NCI-H510A treated with DMSO at 0.1 percent for 48 hours (cell line): Measurements from ENCODE around the gene PVALB.

Source experiments
- DNase-seq: peaks from one replicate; lab custom pipeline; 2025; lab: John Stamatoyannopoulos, UW

The PVALB gene

GRCh38 chr22:36816636-36817524 lies at the start of gene PVALB:
PVALB (minus strand) TSS chr22:36817035; CDS start chr22:36817005, 30 bp downstream.
- DNase-seq: no peak

GRCh38 chr22:36865346-36865745 lies 48.5 kb upstream of the PVALB start:
- DNase-seq: no peak

- no peak for DNase-seq
Measured at GRCh38 chr22:36864454-36865215, 47.8 kb upstream of the PVALB start.

DNA sequence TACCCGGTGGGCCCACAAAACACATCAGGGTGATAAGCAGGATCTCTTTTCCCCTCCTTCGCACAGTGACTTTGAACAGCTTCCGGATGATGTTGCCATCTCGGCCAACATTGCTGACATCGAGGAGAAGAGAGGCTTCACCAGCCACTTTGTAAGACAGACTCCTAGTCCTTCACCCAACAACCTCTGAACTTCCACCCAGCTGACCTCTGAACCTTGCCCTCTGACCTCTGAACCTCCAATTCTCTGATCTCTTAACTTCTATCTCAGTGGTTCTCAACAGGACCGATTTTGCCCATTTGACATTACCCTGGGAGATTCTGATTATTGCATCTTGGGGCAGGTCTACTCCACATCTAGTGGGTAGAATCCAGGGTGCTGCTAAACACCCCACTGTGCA lies 47.1 kb upstream of the PVALB start:
- no peak for DNase-seq

GRCh38 chr22:36863281-36863680 lies 46.4 kb upstream of the PVALB start:
- DNase-seq: no peak

DNA sequence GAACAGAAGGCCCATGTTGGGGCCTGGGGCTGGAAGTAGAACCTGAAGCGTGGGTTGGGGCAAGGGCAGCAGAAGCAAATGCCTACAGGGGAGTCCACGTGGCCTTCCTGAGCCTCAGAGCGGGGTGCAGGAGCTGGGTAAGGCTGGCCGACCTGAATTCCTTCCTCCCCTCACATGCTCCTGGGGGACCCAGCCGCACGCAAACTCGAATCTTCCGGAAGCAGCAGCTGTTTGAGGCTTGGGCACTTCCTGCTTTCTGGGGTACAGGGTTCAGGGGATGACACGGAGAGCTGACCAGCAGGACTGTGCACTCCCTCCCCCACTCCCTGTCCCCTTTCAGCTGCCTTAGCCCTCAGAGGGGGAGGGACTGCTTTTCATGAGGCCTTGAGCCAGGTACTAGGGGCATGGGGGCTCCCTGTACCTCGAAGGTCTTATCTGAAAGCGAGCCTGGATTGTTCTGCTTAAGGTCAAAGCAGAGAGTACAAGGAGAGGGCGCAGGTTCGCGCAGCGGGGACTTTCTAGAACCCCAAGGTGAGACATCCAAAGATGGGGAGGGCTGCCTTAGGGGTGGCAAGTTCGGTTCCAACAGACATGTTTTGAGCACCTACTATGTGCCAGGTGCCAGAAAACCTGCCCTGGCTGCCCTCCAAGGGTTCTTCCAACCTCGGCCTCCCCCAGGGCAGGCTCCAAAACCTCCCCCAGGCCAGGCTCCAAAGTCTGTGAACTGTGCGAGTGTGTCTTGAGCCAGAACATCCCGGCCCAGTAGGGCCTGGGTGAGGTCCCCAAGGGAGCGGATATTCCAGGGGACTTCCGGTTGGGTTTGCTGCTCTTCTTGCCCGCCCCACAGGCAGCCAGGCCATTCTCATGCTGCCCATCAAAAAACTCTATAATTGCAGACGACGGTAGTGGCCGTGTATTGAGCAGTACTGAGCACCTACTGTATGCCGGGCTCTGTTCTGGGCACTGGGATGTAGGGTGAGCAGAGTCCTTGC lies 45.7 kb upstream of the PVALB start:
- DNase-seq: no peak

DNA sequence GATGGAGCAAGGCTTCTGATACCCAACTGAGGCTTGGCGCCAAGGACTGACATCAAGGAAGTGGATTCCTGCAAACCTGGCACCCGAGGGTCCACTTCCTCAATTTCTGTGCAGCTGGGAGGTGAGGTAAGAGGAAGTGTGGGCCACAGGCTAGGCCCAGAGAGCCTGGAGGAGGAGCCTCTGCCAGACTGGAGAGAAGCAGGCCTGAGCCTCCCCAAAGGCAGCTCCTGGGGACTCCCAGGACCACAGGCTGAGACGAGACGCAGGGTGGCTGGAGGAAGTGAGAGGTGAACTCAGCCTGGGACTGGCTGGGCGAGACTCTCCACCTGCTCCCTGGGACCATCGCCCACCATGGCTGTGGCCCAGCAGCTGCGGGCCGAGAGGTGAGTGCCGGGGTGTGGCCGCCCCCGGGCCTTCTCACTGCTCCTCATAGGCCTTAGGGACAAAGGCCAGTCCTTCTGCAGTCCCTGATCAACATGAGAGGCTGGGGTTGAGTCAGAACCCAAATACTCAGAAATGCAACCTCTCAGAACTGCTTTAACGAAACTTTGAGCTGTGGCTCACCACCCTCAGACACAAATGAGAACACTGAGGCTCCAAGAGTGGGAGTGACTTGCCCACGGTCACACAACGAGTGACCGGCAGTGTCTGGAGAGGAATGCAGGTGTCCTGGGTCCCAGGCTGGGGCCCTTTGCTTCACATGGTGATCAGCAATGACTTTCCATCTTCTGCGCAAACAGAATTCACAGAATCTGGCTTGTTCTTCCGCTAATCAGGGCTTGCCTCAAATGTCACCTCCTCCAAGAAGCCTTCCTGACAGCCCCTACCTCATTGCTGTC lies 44.2 kb upstream of the PVALB start, which contains the start of gene NCF4:
Gene NCF4, plus strand, starts transcription at position 186 of the 839 bp plus-strand sequence. Its CDS starts 166 bp downstream, at position 352.
- DNase-seq: no peak

DNA sequence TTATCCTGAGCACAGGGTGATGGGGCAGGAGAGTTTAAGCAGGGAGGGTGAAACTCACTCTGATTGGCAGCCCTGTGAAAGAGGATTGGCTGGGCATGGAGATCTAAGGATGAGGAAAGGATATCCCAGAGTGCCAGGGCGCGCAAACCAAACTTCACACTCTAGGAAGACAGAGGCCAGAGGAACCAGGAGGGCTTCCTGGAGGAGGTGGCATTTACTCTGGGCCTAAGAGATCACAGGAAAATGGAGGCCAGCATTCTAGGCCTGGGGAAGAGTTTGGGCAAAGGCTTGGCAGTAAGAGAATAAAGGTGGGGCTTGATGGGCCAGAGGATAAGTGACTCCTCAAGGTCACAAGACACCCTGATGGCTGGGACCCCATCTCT lies 43.6 kb upstream of the PVALB start:
- no peak for DNase-seq

DNA sequence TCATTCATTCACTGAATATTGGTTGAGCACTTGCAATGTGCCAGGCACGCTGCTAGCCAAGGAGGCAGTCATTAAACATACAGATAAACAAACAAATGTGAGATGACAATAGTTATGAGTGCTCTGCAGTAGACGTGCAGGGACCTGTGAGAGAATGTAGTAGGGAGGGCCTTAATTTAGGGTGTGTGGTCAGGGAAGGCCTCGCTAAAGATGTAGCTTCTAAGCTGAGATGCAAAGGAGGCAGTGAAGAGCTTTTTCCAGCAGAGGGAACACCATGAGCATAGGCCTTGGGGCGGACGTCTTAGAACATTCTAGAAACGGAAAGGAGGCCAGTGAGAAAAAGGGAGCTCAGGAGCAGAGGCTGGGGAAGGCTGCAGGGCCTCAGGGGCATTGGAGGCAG lies 43.2 kb upstream of the PVALB start:
- no peak for DNase-seq

GRCh38 chr22:36858966-36859365 lies 42.1 kb upstream of the PVALB start:
- DNase-seq: no peak

DNA sequence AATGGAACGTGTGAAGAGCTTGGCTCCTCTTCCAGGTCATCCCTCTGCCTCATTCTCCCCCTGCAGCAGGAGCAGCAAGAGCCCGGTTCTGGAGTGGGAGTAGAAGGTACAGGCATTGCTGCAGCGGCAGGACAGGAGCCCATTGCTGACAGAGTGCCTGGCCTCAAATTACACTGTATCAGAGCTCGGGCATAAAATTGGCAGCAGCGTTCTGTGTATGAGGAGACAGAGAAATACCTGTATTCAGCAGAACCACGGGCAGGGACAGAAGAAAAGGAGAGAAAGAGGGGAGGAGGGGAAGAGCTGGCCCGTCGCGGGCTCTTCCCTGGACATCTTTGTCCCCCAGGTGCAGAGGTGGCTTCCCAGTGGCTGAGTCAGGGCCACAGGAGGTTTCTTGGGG lies 41.3 kb upstream of the PVALB start:
- DNase-seq: no peak

- DNase-seq: no peak
Measured at GRCh38 chr22:36856792-36857135, 39.9 kb upstream of the PVALB start.

GRCh38 chr22:36856121-36856791 lies 39.4 kb upstream of the PVALB start:
- DNase-seq: peak; percentile 54

GRCh38 chr22:36855478-36855877 lies 38.6 kb upstream of the PVALB start:
- no peak for DNase-seq

DNA sequence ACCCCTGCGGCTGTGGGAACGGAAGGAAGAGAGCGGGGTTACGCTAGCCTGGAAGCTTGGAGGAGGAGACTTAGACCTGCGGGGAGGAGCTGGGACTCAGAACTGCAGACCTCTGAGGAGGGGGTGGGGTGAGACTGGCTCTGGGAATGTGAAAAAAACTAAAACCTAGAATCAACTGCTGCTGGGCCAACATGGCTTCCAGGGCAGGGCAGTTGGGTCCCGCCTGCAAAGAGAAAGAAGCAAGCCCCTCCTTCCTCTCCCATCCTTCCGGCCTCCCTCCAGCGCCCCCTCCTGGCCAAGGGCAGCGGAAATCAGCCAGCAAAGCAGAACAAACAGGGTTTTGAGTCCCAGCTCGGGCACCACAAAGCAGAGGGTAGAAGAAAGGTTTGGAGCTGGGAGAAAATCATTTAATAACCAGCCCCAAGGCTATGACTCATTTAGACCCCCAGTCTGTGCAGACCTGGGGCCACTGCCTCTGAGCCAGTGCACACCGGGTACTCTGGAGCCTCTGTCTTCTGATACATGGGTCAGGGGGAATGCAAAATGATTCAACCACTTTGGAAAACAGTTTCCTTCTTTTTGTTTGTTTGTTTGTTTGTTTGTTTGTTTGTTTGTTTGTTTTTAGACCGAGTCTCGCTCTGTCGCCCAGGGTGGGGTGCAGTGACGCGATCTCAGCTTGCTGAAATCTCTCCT lies 36.7 kb upstream of the PVALB start:
- DNase-seq: no peak

- DNase-seq: no peak
Measured at GRCh38 chr22:36852056-36852973, 35.5 kb upstream of the PVALB start.

GRCh38 chr22:36850682-36851081 lies 33.8 kb upstream of the PVALB start:
- no peak for DNase-seq

DNA sequence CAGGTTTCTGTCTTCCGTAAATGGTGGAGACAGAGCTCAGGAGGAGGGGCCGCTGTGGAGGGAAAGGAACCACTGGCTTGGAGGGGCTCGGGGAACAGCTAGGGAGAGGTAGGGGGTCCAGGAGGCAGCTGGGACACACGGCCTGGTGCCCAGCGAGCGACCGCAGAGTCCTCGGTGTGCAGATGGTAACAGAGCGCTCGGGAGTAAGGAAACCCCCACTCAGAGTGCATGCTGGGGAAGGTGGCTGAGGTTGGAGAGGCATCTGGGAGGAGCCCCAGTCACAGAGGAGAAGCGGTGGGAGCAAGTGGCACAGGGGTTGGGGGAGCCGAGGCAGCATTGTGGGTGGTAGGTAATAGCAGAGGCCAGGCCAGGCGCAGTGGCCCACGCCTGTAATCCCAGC lies 33.2 kb upstream of the PVALB start:
- DNase-seq: no peak

- DNase-seq: no peak
Measured at GRCh38 chr22:36846949-36847348, 30.1 kb upstream of the PVALB start.
